H9 (cell line): Measurements from ENCODE around the gene RBFOX1. TPM values are rescaled to one million over a fixed set of nuclear protein-coding genes. Genes with fewer than 3 reads are reported as not detected.

ENCODE experiments used
- DNase-seq: peaks from one replicate; pipeline ENCODE4 v3.0.0-alpha.2; 2017
- H2AFZ ChIP-seq: one replicate; pipeline ENCODE4 v1.6.1; 2013; ENCODE audit warnings: mild to moderate bottlenecking, low read length, control low read depth, moderate library complexity
- H2AK5ac ChIP-seq: 2 replicates; pipeline ENCODE4 v1.6.1; 2013; ENCODE audit warnings: low read length, control low read depth, mixed read lengths; ENCODE audit not compliant: insufficient read length
- H2BK120ac ChIP-seq: one replicate; pipeline ENCODE4 v1.6.1; 2013; ENCODE audit warnings: low read depth, mild to moderate bottlenecking, low read length, control low read depth, inconsistent platforms; ENCODE audit not compliant: poor library complexity, severe bottlenecking
- H2BK12ac ChIP-seq: 2 replicates; pipeline ENCODE4 v1.6.1; 2013; ENCODE audit warnings: low read length, control low read depth, mixed read lengths, low read depth; ENCODE audit not compliant: insufficient read length
- H2BK15ac ChIP-seq: 2 replicates; pipeline ENCODE4 v1.6.1; 2013; ENCODE audit warnings: low read depth, low read length, control low read depth
- H2BK20ac ChIP-seq: one replicate; pipeline ENCODE4 v1.6.1; 2013; ENCODE audit warnings: low read depth, mild to moderate bottlenecking, low read length, control low read depth, inconsistent platforms; ENCODE audit not compliant: poor library complexity, severe bottlenecking
- H2BK5ac ChIP-seq: 2 replicates; pipeline ENCODE4 v1.6.1; 2013; ENCODE audit warnings: low read length, control low read depth, mixed read lengths; ENCODE audit not compliant: insufficient read length
- H3K14ac ChIP-seq: 2 replicates; pipeline ENCODE4 v1.6.1; 2013; ENCODE audit warnings: low read length, control low read depth; ENCODE audit not compliant: insufficient read depth
- H3K18ac ChIP-seq: 2 replicates; pipeline ENCODE4 v1.6.1; 2013; ENCODE audit warnings: low read depth, mild to moderate bottlenecking, mixed read lengths, low read length, control low read depth; ENCODE audit not compliant: insufficient read length
- H3K23ac ChIP-seq: 2 replicates; pipeline ENCODE4 v1.6.1; 2013; ENCODE audit warnings: low read length, control low read depth, mixed read lengths, low read depth; ENCODE audit not compliant: insufficient read length
- H3K23me2 ChIP-seq: 2 replicates; pipeline ENCODE4 v1.6.1; 2013; ENCODE audit warnings: low read depth, mild to moderate bottlenecking, mixed read lengths, low read length, control low read depth; ENCODE audit not compliant: insufficient read length, poor library complexity, severe bottlenecking
- H3K27ac ChIP-seq: 2 replicates; pipeline ENCODE4 v1.5.1; 2013; ENCODE audit warnings: low read length, control low read depth, mixed read lengths, low read depth; ENCODE audit not compliant: insufficient read length
- H3K27me3 ChIP-seq: 2 replicates; pipeline ENCODE4 v1.6.1; 2013; ENCODE audit warnings: low read length, control low read depth, inconsistent platforms; ENCODE audit not compliant: insufficient read depth
- H3K4ac ChIP-seq: 2 replicates; pipeline ENCODE4 v1.6.1; 2013; ENCODE audit warnings: low read depth, mild to moderate bottlenecking, control low read depth, inconsistent platforms, low read length, moderate library complexity
- H3K4me1 ChIP-seq: 2 replicates; pipeline ENCODE4 v1.6.1; 2013; ENCODE audit warnings: low read length, control low read depth, inconsistent platforms; ENCODE audit not compliant: insufficient read depth
- H3K4me2 ChIP-seq: 2 replicates; pipeline ENCODE4 v1.6.1; 2013; ENCODE audit warnings: low read length, control low read depth, mixed read lengths; ENCODE audit not compliant: insufficient read length, insufficient read depth
- H3K56ac ChIP-seq: 2 replicates; pipeline ENCODE4 v1.6.1; 2013; ENCODE audit warnings: low read depth, mild to moderate bottlenecking, mixed read lengths, low read length, control low read depth; ENCODE audit not compliant: insufficient read length
- H3K79me1 ChIP-seq: 2 replicates; pipeline ENCODE4 v1.6.1; 2013; ENCODE audit warnings: low read depth, mild to moderate bottlenecking, moderate library complexity, low read length, control low read depth, inconsistent platforms; ENCODE audit not compliant: insufficient read depth, poor library complexity, severe bottlenecking
- H3K79me2 ChIP-seq: 2 replicates; pipeline ENCODE4 v1.6.1; 2013; ENCODE audit warnings: low read length, control low read depth, inconsistent platforms; ENCODE audit not compliant: insufficient read depth
- H3K9ac ChIP-seq: 2 replicates; pipeline ENCODE4 v1.6.1; 2013; ENCODE audit warnings: low read length, control low read depth, mixed read lengths; ENCODE audit not compliant: insufficient read length; ENCODE audit errors: extremely low read depth
- H3K9me3 ChIP-seq: one replicate; pipeline ENCODE4 v1.6.1; 2013; ENCODE audit warnings: low read depth, low read length, inconsistent platforms; ENCODE audit not compliant: control insufficient read depth
- H3T11ph ChIP-seq: one replicate; pipeline ENCODE4 v1.6.1; 2013; ENCODE audit warnings: mild to moderate bottlenecking, low read length, control low read depth, inconsistent platforms
- H4K20me1 ChIP-seq: one replicate; pipeline ENCODE4 v1.6.1; 2013; ENCODE audit not compliant: control insufficient read depth, insufficient read length, insufficient read depth
- H4K5ac ChIP-seq: 2 replicates; pipeline ENCODE4 v1.6.1; 2013; ENCODE audit warnings: low read depth, mild to moderate bottlenecking, mixed read lengths, low read length, control low read depth; ENCODE audit not compliant: insufficient read length
- H4K8ac ChIP-seq: replicated peaks from 2 replicates; pipeline ENCODE4 v1.6.1; 2013; ENCODE audit warnings: low read length, control low read depth, mixed read lengths, low read depth; ENCODE audit not compliant: insufficient read length
- H4K91ac ChIP-seq: 2 replicates; pipeline ENCODE4 v1.6.1; 2013; ENCODE audit warnings: low read depth, mild to moderate bottlenecking, moderate library complexity, mixed read lengths, low read length, control low read depth; ENCODE audit not compliant: insufficient read length
- H3K27ac Mint-ChIP-seq, 3 experiments: 2 replicates in 2 of 3; 3 replicates in 1 of 3; pipeline ENCODE4 v1.8.0; 2020 to 2021; ENCODE audit warnings: mixed read lengths in 3 of 3, mild to moderate bottlenecking in 1 of 3, moderate library complexity in 1 of 3
- H3K27me3 Mint-ChIP-seq: 2 replicates; pipeline ENCODE4 v1.8.0; 2021; ENCODE audit warnings: low read depth, mild to moderate bottlenecking, moderate library complexity, mixed read lengths
- H3K36me3 Mint-ChIP-seq, 3 experiments: 2 replicates in 2 of 3; 3 replicates in 1 of 3; pipeline ENCODE4 v1.8.0; 2020 to 2021; ENCODE audit warnings: low read depth in 3 of 3, mixed read lengths in 3 of 3; ENCODE audit not compliant: insufficient read depth in 1 of 3
- H3K4me1 Mint-ChIP-seq, 2 experiments: 2 replicates each; pipeline ENCODE4 v1.8.0; 2020; ENCODE audit warnings: mixed read lengths in 2 of 2
- H3K4me3 Mint-ChIP-seq, 2 experiments: 2 replicates in 1 of 2; 3 replicates in 1 of 2; pipeline ENCODE4 v1.8.0; 2020 to 2021; ENCODE audit warnings: mild to moderate bottlenecking in 2 of 2, mixed read lengths in 2 of 2, moderate library complexity in 1 of 2
- H3K9me3 Mint-ChIP-seq, 2 experiments: 2 replicates in 1 of 2; 3 replicates in 1 of 2; pipeline ENCODE4 v1.8.0; 2020; ENCODE audit warnings: mild to moderate bottlenecking in 2 of 2, mixed read lengths in 2 of 2, moderate library complexity in 1 of 2
- WGBS: extraction: QIAGEN DNeasy Blood & Tissue Kit; methylation state at CpG from one replicate; pipeline ENCODE4 v1.1.7; 2013; ENCODE audit warnings: missing lambda C conversion rate, low lambda C conversion rate, mixed read lengths; ENCODE audit not compliant: insufficient read length; ENCODE audit errors: extremely low coverage; 5-methylcytosine and 5-hydroxymethylcytosine counted together
- total RNA-seq: library from RNA; stranded (reverse); gene quantifications from 2 replicates; pipeline ENCODE4 v1.2.1, GENCODE V29; 2021
- TF ChIP-seq, protein P1 (sequence below): fragments of 200-600 bp; sonication (generic); conservative IDR thresholded peaks from 3 replicates; pipeline ENCODE4 v1.8.0; 2021; ENCODE audit warnings: antibody characterized with exemption, mild to moderate bottlenecking

RBFOX1 gene
- total RNA-seq, 1 experiment from 2014 or later, result 2.0 TPM

DNA sequence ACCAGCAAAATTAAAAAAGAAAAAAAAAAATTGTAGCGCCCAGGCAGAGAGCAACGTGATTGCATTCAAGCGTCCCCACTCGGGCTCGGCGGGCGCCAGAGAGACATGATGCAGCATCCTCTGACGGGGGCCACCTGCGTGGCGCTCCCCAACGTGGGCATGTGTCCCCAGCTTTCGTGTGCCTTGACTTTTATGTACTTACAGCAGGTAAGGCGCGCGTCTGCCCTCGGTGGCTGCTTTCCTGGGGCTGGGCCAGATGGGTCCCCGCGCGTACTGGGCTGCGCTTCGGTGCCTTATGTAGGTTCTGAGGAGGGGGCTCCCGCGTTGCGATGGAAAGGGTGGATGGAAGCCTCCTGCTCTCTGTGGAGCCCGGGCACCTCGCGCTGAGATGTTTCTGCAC is 28.4 kb upstream of the RBFOX1 start:
- no peak overlapping the region for H2AK5ac ChIP-seq
- H2BK15ac ChIP-seq, result no peak overlapping the region
- H3K9me3 Mint-ChIP-seq, result no peaks in the 10 kb centered on the region
- no peaks in the 10 kb centered on the region for H3K9me3 ChIP-seq
- H3K23ac ChIP-seq, result no peak overlapping the region
- H4K91ac ChIP-seq, result no peak overlapping the region
- H2BK20ac ChIP-seq, result no peak overlapping the region
- no peak overlapping the region for H4K8ac ChIP-seq
- H2BK5ac ChIP-seq, result no peak overlapping the region
- no peak overlapping the region for H2BK12ac ChIP-seq
- peaks cover 18% of the 10 kb centered on the region for H3K23me2 ChIP-seq
- H2BK120ac ChIP-seq, result no peak overlapping the region
- H3K27me3 Mint-ChIP-seq, result peaks cover 80% of the 10 kb centered on the region
- no peaks in the 10 kb centered on the region for H3K79me1 ChIP-seq
- no peak overlapping the region for H3K18ac ChIP-seq
- no peaks in the 10 kb centered on the region for H4K20me1 ChIP-seq
- no peak overlapping the region for H3K27ac ChIP-seq
- no peaks in the 10 kb centered on the region for H3K36me3 Mint-ChIP-seq
- H3K9ac ChIP-seq, result no peak overlapping the region
- H3K14ac ChIP-seq, result no peak overlapping the region
- H4K5ac ChIP-seq, result no peak overlapping the region
- peak overlapping the region; percentile 97 for H3K4me2 ChIP-seq
- TF ChIP-seq, protein P1, sequence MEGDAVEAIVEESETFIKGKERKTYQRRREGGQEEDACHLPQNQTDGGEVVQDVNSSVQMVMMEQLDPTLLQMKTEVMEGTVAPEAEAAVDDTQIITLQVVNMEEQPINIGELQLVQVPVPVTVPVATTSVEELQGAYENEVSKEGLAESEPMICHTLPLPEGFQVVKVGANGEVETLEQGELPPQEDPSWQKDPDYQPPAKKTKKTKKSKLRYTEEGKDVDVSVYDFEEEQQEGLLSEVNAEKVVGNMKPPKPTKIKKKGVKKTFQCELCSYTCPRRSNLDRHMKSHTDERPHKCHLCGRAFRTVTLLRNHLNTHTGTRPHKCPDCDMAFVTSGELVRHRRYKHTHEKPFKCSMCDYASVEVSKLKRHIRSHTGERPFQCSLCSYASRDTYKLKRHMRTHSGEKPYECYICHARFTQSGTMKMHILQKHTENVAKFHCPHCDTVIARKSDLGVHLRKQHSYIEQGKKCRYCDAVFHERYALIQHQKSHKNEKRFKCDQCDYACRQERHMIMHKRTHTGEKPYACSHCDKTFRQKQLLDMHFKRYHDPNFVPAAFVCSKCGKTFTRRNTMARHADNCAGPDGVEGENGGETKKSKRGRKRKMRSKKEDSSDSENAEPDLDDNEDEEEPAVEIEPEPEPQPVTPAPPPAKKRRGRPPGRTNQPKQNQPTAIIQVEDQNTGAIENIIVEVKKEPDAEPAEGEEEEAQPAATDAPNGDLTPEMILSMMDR, result no peak
- H3K27ac Mint-ChIP-seq, result no peak overlapping the region
- H3T11ph ChIP-seq, result no peak overlapping the region
- no CpG with 5 or more reads among the region's 27 CpGs for WGBS
- H3K4me3 Mint-ChIP-seq, result peak overlapping the region; percentile 72 to 92
- H3K56ac ChIP-seq, result no peak overlapping the region
- DNase-seq, result no peak
- no peaks in the 10 kb centered on the region; the same call in 1 of the 2 replicates for H3K4me1 ChIP-seq
- H3K4ac ChIP-seq, result no peak overlapping the region
- H3K27me3 ChIP-seq, result peaks cover 10% of the 10 kb centered on the region; the same call in 1 of the 2 replicates
- H3K79me2 ChIP-seq, result no peaks in the 10 kb centered on the region
- peaks cover 12 to 20% of the 10 kb centered on the region in 2 experiments for H3K4me1 Mint-ChIP-seq
- H2AFZ ChIP-seq, result no peak overlapping the region
